SU-DHL-6 (cell line): ENCODE data around the gene CACNA1C.

ENCODE experiments used
- EZH2phosphoT487 ChIP-seq: fragments of 200-600 bp; sonication (generic), shearing (Covaris generic); conservative IDR thresholded peaks from 2 replicates; pipeline ENCODE4 v1.6.1; 2018; ENCODE audit warnings: mild to moderate bottlenecking, antibody characterized with exemption, low read length, moderate library complexity, mixed read lengths
- TF ChIP-seq, protein P1 (sequence below): fragments of 200-600 bp; sonication (generic); IDR thresholded peaks from one replicate; pipeline ENCODE4 v1.5.1; 2017; ENCODE audit warnings: antibody characterized with exemption, mild to moderate bottlenecking, low read length, moderate library complexity; ENCODE audit not compliant: insufficient read depth, poor library complexity, severe bottlenecking

DNA sequence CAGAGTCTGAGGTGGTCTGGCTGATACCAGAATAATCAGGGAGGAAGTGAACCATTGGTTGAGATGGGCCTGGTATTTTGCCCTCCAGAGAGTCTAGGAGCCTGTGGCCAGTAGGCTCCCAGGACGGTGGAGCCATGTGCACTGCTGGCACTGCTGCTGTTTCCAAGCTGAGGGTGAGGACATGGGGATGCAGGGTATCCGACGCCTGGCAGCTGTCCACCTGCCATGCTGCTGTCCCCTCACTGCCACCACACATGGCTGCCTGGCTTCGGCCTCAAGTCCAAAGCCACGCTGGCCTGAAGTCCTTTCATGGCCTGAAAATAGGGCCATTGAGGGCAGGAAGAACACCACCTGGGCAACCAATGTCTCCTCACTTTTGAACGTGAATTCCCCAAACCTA is 8.6 kb downstream of the CACNA1C start:
- TF ChIP-seq, protein P1, sequence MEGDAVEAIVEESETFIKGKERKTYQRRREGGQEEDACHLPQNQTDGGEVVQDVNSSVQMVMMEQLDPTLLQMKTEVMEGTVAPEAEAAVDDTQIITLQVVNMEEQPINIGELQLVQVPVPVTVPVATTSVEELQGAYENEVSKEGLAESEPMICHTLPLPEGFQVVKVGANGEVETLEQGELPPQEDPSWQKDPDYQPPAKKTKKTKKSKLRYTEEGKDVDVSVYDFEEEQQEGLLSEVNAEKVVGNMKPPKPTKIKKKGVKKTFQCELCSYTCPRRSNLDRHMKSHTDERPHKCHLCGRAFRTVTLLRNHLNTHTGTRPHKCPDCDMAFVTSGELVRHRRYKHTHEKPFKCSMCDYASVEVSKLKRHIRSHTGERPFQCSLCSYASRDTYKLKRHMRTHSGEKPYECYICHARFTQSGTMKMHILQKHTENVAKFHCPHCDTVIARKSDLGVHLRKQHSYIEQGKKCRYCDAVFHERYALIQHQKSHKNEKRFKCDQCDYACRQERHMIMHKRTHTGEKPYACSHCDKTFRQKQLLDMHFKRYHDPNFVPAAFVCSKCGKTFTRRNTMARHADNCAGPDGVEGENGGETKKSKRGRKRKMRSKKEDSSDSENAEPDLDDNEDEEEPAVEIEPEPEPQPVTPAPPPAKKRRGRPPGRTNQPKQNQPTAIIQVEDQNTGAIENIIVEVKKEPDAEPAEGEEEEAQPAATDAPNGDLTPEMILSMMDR = no peak
- no peak for TF ChIP-seq EZH2phosphoT487
